Hepatocyte (in vitro differentiated cells): ENCODE data around the gene ZNF385B. TPM values are rescaled to one million over a fixed set of nuclear protein-coding genes. Genes with fewer than 3 reads are reported as not detected.

Experiments
- DNase-seq: peaks from one replicate; pipeline ENCODE4 v3.0.0-alpha.2; 2016; ENCODE audit warnings: low spot score
- H2AFZ ChIP-seq: fragments of 200-600 bp; sonication (generic); 2 replicates; pipeline ENCODE4 v1.6.0; 2016; ENCODE audit warnings: antibody characterized with exemption, mild to moderate bottlenecking
- H3K27ac ChIP-seq: fragments of 200-600 bp; sonication (generic); 2 replicates; pipeline ENCODE4 v1.5.1; 2016; ENCODE audit warnings: mild to moderate bottlenecking
- H3K27me3 ChIP-seq: fragments of 200-600 bp; sonication (generic); 2 replicates; pipeline ENCODE4 v1.6.1; 2016
- H3K36me3 ChIP-seq: fragments of 200-600 bp; sonication (generic); replicated peaks from 2 replicates; pipeline ENCODE4 v1.5.1; 2016; ENCODE audit warnings: low read depth; ENCODE audit not compliant: insufficient read depth
- H3K4me1 ChIP-seq: fragments of 200-600 bp; sonication (generic); 2 replicates; pipeline ENCODE4 v1.5.1; 2016; ENCODE audit warnings: mild to moderate bottlenecking, moderate library complexity; ENCODE audit not compliant: insufficient read depth
- H3K4me2 ChIP-seq: fragments of 200-600 bp; sonication (generic); 2 replicates; pipeline ENCODE4 v1.6.0; 2016
- H3K4me3 ChIP-seq: fragments of 200-600 bp; sonication (generic); 2 replicates; pipeline ENCODE4 v1.5.1; 2016; ENCODE audit warnings: mild to moderate bottlenecking
- H3K79me2 ChIP-seq: fragments of 200-600 bp; sonication (generic); 2 replicates; pipeline ENCODE4 v1.6.0; 2017; ENCODE audit warnings: mild to moderate bottlenecking
- H3K9me2 ChIP-seq: fragments of 200-600 bp; sonication (generic); replicated peaks from 2 replicates; pipeline ENCODE4 v1.6.0; 2017; ENCODE audit warnings: mild to moderate bottlenecking; ENCODE audit not compliant: insufficient read depth
- H3K9me3 ChIP-seq: fragments of 200-600 bp; sonication (generic); 2 replicates; pipeline ENCODE4 v1.5.1; 2016; ENCODE audit warnings: low read depth, mild to moderate bottlenecking
- H4K20me1 ChIP-seq: fragments of 200-600 bp; sonication (generic); 2 replicates; pipeline ENCODE4 v1.6.0; 2016; ENCODE audit warnings: mild to moderate bottlenecking; ENCODE audit not compliant: insufficient read depth, poor library complexity, severe bottlenecking
- CTCF ChIP-seq: fragments of 200-600 bp; sonication (generic); IDR thresholded peaks from 2 replicates; pipeline ENCODE4 v1.5.1; 2016; ENCODE audit warnings: antibody characterized with exemption, mild to moderate bottlenecking; ENCODE audit not compliant: poor library complexity
- EZH2 ChIP-seq: fragments of 200-600 bp; sonication (generic); IDR thresholded peaks from 2 replicates; pipeline ENCODE4 v1.6.1; 2016; ENCODE audit warnings: antibody characterized with exemption, mild to moderate bottlenecking, borderline replicate concordance
- EZH2phosphoT487 ChIP-seq: fragments of 200-600 bp; sonication (generic); IDR thresholded peaks from one replicate; pipeline ENCODE4 v1.6.1; 2018; ENCODE audit warnings: antibody characterized with exemption, mild to moderate bottlenecking, low read depth, moderate library complexity; ENCODE audit not compliant: unreplicated experiment, severe bottlenecking
- WGBS: methylation state at CpG from one replicate; pipeline ENCODE4 v1.1.6; 2016; ENCODE audit warnings: low lambda C conversion rate; ENCODE audit errors: missing lambda C conversion rate; 5-methylcytosine and 5-hydroxymethylcytosine counted together
- polyA plus RNA-seq: library from polyadenylated mRNA; unstranded; fragments of >200 nt; fragmentation: Nextera tagmentation; extraction: Ambion mirVana; gene quantifications from 2 replicates; pipeline ENCODE4 v1.2.1, GENCODE V29; 2016
- total RNA-seq: library from RNA; depleted of rRNA; stranded (reverse); fragments of >200 nt; gene quantifications from 2 replicates; pipeline ENCODE4 v1.2.3, GENCODE V29; 2014

The ZNF385B gene
- total and polyA plus RNA-seq, 2 experiments from 2014 or later: 1.8 to 2.4 TPM

GRCh38 chr2:179438654-179439053 lies 422.8 kb downstream of the ZNF385B start:
- Histone ChIP-seq H3K4me3 (no peak overlapping the region), H3K79me2 (no peaks in the 10 kb centered on the region), H2AFZ (no peak overlapping the region), H3K4me2 (no peak overlapping the region), H4K20me1 (no peaks in the 10 kb centered on the region), H3K9me3 (no peaks in the 10 kb centered on the region), H3K9me2 (no peaks in the 10 kb centered on the region), H3K4me1 (no peaks in the 10 kb centered on the region), H3K36me3 (no peaks in the 10 kb centered on the region), H3K27me3 (no peaks in the 10 kb centered on the region), H3K27ac (no peak overlapping the region)
- TF ChIP-seq EZH2: no peak
- no peak for TF ChIP-seq CTCF
- no peak for TF ChIP-seq EZH2phosphoT487
- DNase-seq: no peak
- WGBS: 69% methylated on average over 4 of the region's 4 CpGs

GRCh38 chr2:179437430-179437829 lies 424.0 kb downstream of the ZNF385B start:
- Histone ChIP-seq H3K4me1 (no peaks in the 10 kb centered on the region), H3K36me3 (no peaks in the 10 kb centered on the region), H2AFZ (no peak overlapping the region), H3K4me3 (no peak overlapping the region), H3K4me2 (no peak overlapping the region), H3K27me3 (no peaks in the 10 kb centered on the region), H3K9me3 (no peaks in the 10 kb centered on the region), H4K20me1 (no peaks in the 10 kb centered on the region), H3K79me2 (no peaks in the 10 kb centered on the region), H3K27ac (no peak overlapping the region), H3K9me2 (no peaks in the 10 kb centered on the region)
- no peak for DNase-seq
- no peak for TF ChIP-seq EZH2
- no peak for TF ChIP-seq CTCF
- no peak for TF ChIP-seq EZH2phosphoT487
- 59% methylated on average over 3 of the region's 3 CpGs for WGBS

- no peak overlapping the region for H3K4me2 ChIP-seq
- TF ChIP-seq EZH2 (no peak), EZH2phosphoT487 (no peak), CTCF (no peak)
- H3K4me3 ChIP-seq: no peak overlapping the region
- H4K20me1 ChIP-seq: no peaks in the 10 kb centered on the region
- H3K79me2 ChIP-seq: no peaks in the 10 kb centered on the region
- H3K9me2 ChIP-seq: no peaks in the 10 kb centered on the region
- no peaks in the 10 kb centered on the region for H3K9me3 ChIP-seq
- H3K4me1 ChIP-seq: no peaks in the 10 kb centered on the region
- DNase-seq: no peak
- no peak overlapping the region for H3K27ac ChIP-seq
- H3K36me3 ChIP-seq: no peaks in the 10 kb centered on the region
- WGBS: 79% methylated on average over 2 of the region's 2 CpGs
- no peaks in the 10 kb centered on the region for H3K27me3 ChIP-seq
- H2AFZ ChIP-seq: no peak overlapping the region
Observed at GRCh38 chr2:179435566-179435965, 425.8 kb downstream of the ZNF385B start.

- Histone ChIP-seq H3K4me1 (no peaks in the 10 kb centered on the region), H3K9me2 (no peaks in the 10 kb centered on the region), H3K27ac (no peak overlapping the region), H3K4me2 (no peak overlapping the region), H3K4me3 (no peak overlapping the region), H3K9me3 (no peaks in the 10 kb centered on the region), H3K79me2 (no peaks in the 10 kb centered on the region), H2AFZ (no peak overlapping the region), H3K27me3 (no peaks in the 10 kb centered on the region), H4K20me1 (no peaks in the 10 kb centered on the region), H3K36me3 (no peaks in the 10 kb centered on the region)
- no peak for DNase-seq
- WGBS: 65% methylated on average over 4 of the region's 4 CpGs
- TF ChIP-seq EZH2 (no peak), CTCF (no peak)
Observed at GRCh38 chr2:179435000-179435399, 426.4 kb downstream of the ZNF385B start.
